Heart right ventricle (tissue), 16 donors: ENCODE measurements around the gene FIG4. TPM values are rescaled to one million over a fixed set of nuclear protein-coding genes. Genes with fewer than 3 reads are reported as not detected.

Experiments
- ATAC-seq, 8 donors: fragments of 200-7000 bp; cut with Tn5 transposase; one replicate each; pipeline ENCODE4 v1.9.1; 2020; ENCODE audit warnings: mild to moderate bottlenecking in 8 of 8, moderate library complexity in 8 of 8, moderate number of reproducible peaks in 1 of 8
- DNase-seq, 2 donors: peaks; one replicate each; pipeline ENCODE4 v3.0.0-alpha.2; 2020
- H3K27ac ChIP-seq, 10 donors: fragments of 200-600 bp; sonication (generic) in 2 of 10; one replicate each; pipeline versions ENCODE4 v1.5.0 to v1.8.0; 2020 to 2022; ENCODE audit warnings: mild to moderate bottlenecking in 3 of 10
- H3K27me3 ChIP-seq, 7 donors: fragments of 200-600 bp; one replicate each; pipeline ENCODE4 v1.8.0; 2021 to 2022; ENCODE audit warnings: mild to moderate bottlenecking in 2 of 7
- H3K36me3 ChIP-seq, 9 donors: fragments of 200-600 bp; sonication (generic) in 1 of 9; one replicate each; pipeline versions ENCODE4 v1.5.0 to v1.8.0; 2020 to 2022; ENCODE audit warnings: mild to moderate bottlenecking in 2 of 9
- H3K4me1 ChIP-seq, 9 donors: fragments of 200-600 bp; sonication (generic) in 1 of 9; one replicate each; pipeline versions ENCODE4 v1.5.0 to v1.8.0; 2020 to 2022; ENCODE audit warnings: mild to moderate bottlenecking in 4 of 9
- H3K4me3 ChIP-seq, 10 donors: fragments of 200-600 bp; sonication (generic) in 2 of 10; one replicate each; pipeline versions ENCODE4 v1.5.0 to v1.8.0; 2020 to 2022; ENCODE audit warnings: mild to moderate bottlenecking in 7 of 10, moderate library complexity in 2 of 10
- H3K9me3 ChIP-seq, 11 donors: fragments of 200-600 bp in 10 of 11; sonication (generic) in 2 of 11; one replicate each; pipeline versions ENCODE4 v1.5.0 to v1.8.0; 2013 to 2022; ENCODE audit warnings: mild to moderate bottlenecking in 2 of 11, control low read depth in 1 of 11, moderate library complexity in 1 of 11
- CTCF ChIP-seq, 9 donors: fragments of 200-600 bp; sonication (generic) in 2 of 9; IDR thresholded peaks; one replicate each; pipeline versions ENCODE4 v1.5.0 to v1.8.0; 2021 to 2022; ENCODE audit warnings: antibody characterized with exemption in 9 of 9, mild to moderate bottlenecking in 5 of 9, moderate library complexity in 1 of 9
- WGBS, 2 donors: extraction: QIAGEN DNeasy Blood & Tissue Kit; methylation state at CpG; one replicate each; pipeline ENCODE4 v1.1.7; 2013; ENCODE audit warnings: inconsistent platforms in 1 of 2; 5-methylcytosine and 5-hydroxymethylcytosine counted together
- intact Hi-C, 10 donors: fragments of 100-400 bp; cut with DNase I; formaldehyde crosslinking; loops; one replicate each; pipeline versions ENCODE4 v1.11.1 to v1.14.2; 2022
- polyA plus RNA-seq, 2 donors: library from polyadenylated mRNA; stranded (reverse); fragments of 200-250 nt; gene quantifications; one replicate each; pipeline ENCODE4 v1.2.3, GENCODE V29; 2013
- total RNA-seq, 10 donors: library from RNA; stranded (reverse); fragmentation: NEBNext Ultra II Directional in 3 of 10; extraction: Animal tissue kit (Norgen Biotek cat#: 25700) in 3 of 10; gene quantifications; one replicate each; pipeline versions ENCODE4 v1.2.1 to v1.2.4, GENCODE V29; 2021 to 2023
- donor health status: Arrhythmogenic right ventricular cardiomyopathy.
- donor health status: ischemic (EF 13 %, LVEDD 7.1; RV severe dilation, severe dysfunction).
- donor health status: healthy with polysubstance abuse.
- donor health status: DM: no; HTN: yes; CAD: no.
- donor health status: DM: no; HTN: no; CAD: no.
- donor health status: ischemic (EF 25% LVEDD 6.9; RV normal size, moderate dysfunction).
- donor health status: ischemic (EF 25% LVEDD 5.7; RV mildly dilated, moderate dysfunction).
- donor health status: healthy.
- donor health status: DM: yes; HTN: yes; CAD: no.
- donor health status: Ischemic cardiomyopathy.
- donor health status: ischemic (EF 35%, LVEDD 5.7; RV mildly dilated, moderate dysfunction).
- donor health status: nonischemic (EF 11% LVEDD 7.7; RV severe dilation, severe dysfunction).
- donor health status: DM: yes; HTN: yes; CAD: no.
- donor health status: PGD.
- donor health status: ischemic (EF 29% LVEDD 5.4; RV normal size, mild dysfunction).
- donor health status: nonischemic (EF 23%, LVEDD 6.1; RV moderate dilation, normal function).

FIG4 gene
- total and polyA plus RNA-seq, 12 donors = 5.1 to 13.1 (median 9.2) TPM

GRCh38 chr6:109655761-109656262 lies 35.3 kb upstream of the FIG4 start:
- no peak overlapping the region for H3K4me3 ChIP-seq
- WGBS, 2 donors = 93% methylated on average over 6 of the region's 6 CpGs
- no peak overlapping the region for H3K27ac ChIP-seq
- DNase-seq (no peak), ATAC-seq (no peak)
- peaks cover 0 to 32% (median 2%) of the 10 kb centered on the region in 9 donors for H3K36me3 ChIP-seq
- H3K4me1 ChIP-seq = no peaks in the 10 kb centered on the region
- no peak for TF ChIP-seq CTCF (IDR thresholded peaks at IDR 0.05)
- H3K27me3 ChIP-seq = no peaks in the 10 kb centered on the region
- no peaks in the 10 kb centered on the region for H3K9me3 ChIP-seq
- intact Hi-C loops = no loop called here

- peaks cover 0 to 29% (median 7%) of the 10 kb centered on the region in 9 donors for H3K36me3 ChIP-seq
- H3K27me3 ChIP-seq = no peaks in the 10 kb centered on the region
- ATAC-seq (no peak), DNase-seq (no peak)
- no peak overlapping the region for H3K27ac ChIP-seq
- intact Hi-C loops = no loop called here
- no peaks in the 10 kb centered on the region for H3K4me1 ChIP-seq
- TF ChIP-seq CTCF (IDR thresholded peaks at IDR 0.05) = no peak
- no peaks in the 10 kb centered on the region for H3K9me3 ChIP-seq
- 46 to 59% methylated on average over 1 of the region's 1 CpG for WGBS, 2 donors
- no peak overlapping the region for H3K4me3 ChIP-seq
Observed at GRCh38 chr6:109660526-109661320, 30.4 kb upstream of the FIG4 start.

DNA sequence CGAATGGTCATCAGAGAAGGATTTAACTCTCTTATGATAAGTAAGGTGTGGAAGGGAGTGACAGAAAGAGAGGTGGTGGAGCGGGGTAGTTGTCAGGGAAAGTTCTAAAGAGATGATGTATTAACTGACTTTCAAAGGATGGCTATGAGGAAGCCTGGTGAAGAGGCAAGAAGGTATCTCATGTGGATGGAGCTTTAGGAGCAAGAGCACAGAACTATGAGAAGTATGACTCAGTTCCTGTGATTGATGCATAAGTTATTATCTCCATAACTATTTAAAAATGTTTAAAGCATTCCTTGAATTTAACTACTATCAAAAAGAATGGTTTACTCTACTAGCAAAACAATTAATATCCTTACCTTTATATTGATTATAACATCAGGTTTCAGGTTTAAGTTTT lies 28.9 kb upstream of the FIG4 start:
- H3K36me3 ChIP-seq = peaks cover 0 to 16% (median 2%) of the 10 kb centered on the region in 9 donors
- no peaks in the 10 kb centered on the region for H3K9me3 ChIP-seq
- DNase-seq (no peak), ATAC-seq (no peak)
- WGBS, 2 donors = 86 to 87% methylated on average over 2 of the region's 2 CpGs
- H3K27me3 ChIP-seq = no peaks in the 10 kb centered on the region
- TF ChIP-seq CTCF (IDR thresholded peaks at IDR 0.05) = no peak
- intact Hi-C loops = no loop called here
- H3K4me1 ChIP-seq = no peaks in the 10 kb centered on the region
- H3K27ac ChIP-seq = no peak overlapping the region
- no peak overlapping the region for H3K4me3 ChIP-seq

GRCh38 chr6:109669811-109670210 lies 21.3 kb upstream of the FIG4 start:
- no peak overlapping the region for H3K27ac ChIP-seq
- WGBS, 2 donors = 62 to 73% methylated on average over 4 of the region's 4 CpGs
- peaks cover 0 to 20% (median 0%) of the 10 kb centered on the region in 9 donors for H3K36me3 ChIP-seq
- H3K4me1 ChIP-seq = no peaks in the 10 kb centered on the region
- ATAC-seq = no peak
- TF ChIP-seq CTCF (IDR thresholded peaks at IDR 0.05) = no peak
- no peak for DNase-seq
- no peak overlapping the region for H3K4me3 ChIP-seq
- intact Hi-C loops = no loop called here
- no peaks in the 10 kb centered on the region for H3K9me3 ChIP-seq
- no peaks in the 10 kb centered on the region for H3K27me3 ChIP-seq
